ENCODE data around the gene PCSK4.
"Not testable (repeated sequence)": the region's sequence is repeated elsewhere in the genome, so short reads cannot be mapped to it uniquely, and the experiment has no call there.

Gene PCSK4

DNA sequence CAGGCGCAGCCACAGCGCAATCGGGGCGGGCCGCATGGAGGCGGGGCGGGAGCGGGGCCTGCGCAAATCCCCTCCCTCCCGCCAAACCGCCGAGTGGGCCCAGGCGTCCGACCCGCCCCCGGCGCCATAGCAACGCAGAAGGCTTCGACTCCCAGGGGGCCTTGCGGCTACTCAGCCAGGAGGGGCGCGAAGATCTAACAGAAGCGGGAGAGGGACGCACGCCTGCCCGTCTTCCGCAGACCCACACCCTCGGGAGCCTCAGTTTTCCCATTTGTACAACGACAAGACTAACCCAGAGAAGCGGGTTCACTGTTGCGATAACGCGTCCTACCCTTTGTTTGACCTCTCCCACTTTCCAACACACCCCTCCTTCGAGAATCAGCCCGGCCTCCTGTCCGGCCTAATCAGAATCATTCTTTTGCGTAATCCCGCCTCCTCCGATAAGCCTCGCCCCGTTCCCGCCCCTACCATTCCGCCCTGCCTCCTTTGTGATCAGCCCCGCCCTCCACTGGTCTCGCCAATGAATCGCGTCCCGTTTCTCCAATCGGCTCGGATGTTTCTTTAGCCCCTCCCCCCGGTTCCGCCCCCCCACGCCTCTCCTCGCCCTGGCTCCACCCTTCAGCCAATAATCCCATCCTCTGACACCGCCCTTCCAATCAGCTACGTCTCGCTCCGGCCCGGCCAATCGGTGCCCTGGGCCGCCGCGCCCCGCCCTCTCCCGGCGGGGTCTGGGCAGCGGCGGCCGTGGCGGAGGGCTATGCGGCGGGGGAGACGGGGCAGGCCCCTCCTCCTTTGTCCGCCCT is at the start of gene PCSK4:
Gene PCSK4 (minus strand): TSS at position 40 of the 803 bp plus-strand sequence. CDS start 4 bp downstream, at position 36.
- peak within 1 kb of the TSS; percentile 72 for H3K27ac ChIP-seq

GRCh38 chr19:1539749-1540148 is 49.6 kb upstream of the PCSK4 start:
- H3K27ac ChIP-seq = not testable (repeated sequence)

More for the DNA sequence above, at the start of gene PCSK4:
- TF ChIP-seq ZFX (IDR thresholded peaks at IDR 0.05) (no peak), CTCF (conservative IDR thresholded peaks at IDR 0.05) (no peak)

DNA sequence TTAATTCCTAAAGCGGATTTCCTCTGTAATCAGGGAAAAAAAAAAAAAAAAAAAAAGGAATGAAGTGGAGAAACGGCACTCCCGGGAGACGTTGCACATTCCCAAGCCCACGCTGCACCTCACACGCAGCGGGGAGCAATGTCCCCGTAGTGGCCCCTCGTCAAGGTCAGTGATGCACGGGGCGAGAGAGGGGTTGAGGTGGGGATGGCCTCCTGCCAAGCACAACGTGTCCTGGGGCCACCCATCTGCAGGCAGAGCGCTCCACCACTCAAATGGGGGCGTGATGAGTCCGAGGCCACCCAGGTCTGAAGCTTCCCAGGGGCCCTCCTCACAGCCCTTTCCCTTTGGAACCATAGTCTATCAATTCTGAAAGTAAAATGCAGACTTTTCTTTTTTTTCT is 48.8 kb upstream of the PCSK4 start:
- no peak overlapping the region for H3K27ac ChIP-seq
- TF ChIP-seq ZFX (IDR thresholded peaks at IDR 0.05) = no peak

GRCh38 chr19:1535699-1536098 is 45.5 kb upstream of the PCSK4 start:
- H3K27ac ChIP-seq = not testable (repeated sequence)

DNA sequence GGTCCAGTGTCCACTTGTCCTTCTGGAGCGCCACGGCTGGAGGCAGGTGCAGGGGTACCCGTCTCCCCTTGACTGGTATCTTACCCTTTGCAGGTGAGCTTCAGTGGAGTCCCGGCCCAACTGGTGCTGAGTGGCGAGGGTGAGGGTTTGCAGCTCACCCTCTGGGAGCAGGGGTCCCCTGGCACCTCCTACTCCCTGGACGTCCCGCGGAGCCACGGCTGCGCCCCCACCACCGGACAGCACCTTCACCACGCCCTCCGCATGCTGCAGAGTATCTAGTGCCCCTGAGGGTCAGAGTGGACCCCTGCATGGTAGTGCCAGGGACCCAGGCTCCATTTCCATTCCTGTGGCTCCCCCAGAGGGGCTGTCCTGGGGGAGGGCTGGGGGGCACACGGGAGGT is 44.8 kb upstream of the PCSK4 start:
- TF ChIP-seq CTCF (conservative IDR thresholded peaks at IDR 0.05) (no peak), ZFX (IDR thresholded peaks at IDR 0.05) (no peak)
- no peak overlapping the region for H3K27ac ChIP-seq

DNA sequence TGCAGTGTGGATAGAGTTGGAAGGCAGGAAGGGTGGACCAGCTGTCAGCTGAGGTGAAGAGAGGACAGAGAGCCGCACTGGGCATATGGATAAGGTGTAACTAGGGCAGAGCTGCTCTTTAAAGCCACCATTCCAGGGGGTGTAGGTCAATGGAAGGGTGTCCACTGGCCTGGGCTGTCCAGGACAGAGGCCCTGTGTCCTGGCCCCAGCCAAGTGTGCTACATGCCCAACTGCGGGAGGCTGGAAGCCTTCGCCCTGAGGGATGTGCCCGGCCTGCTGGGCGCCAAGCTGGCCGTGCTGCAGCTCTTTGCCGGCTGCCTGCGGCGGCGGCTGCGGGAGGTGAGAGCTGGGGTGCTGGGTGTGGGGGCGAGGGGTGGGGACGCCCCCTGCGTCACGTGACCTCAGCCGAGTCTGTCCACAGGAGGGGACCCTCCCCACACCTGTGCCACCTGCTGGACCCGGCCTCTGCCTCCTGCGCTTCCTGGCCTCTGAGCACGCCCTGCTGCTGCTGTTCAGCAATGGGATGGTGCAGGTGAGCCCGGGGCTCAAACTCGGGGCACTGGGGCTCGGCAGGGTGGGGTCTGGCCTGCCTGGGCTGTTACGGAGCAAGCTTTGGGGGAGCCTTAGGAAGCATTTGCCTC is 43.5 kb upstream of the PCSK4 start:
- TF ChIP-seq CTCF (conservative IDR thresholded peaks at IDR 0.05) (no peak), ZFX (IDR thresholded peaks at IDR 0.05) (no peak)
- H3K27ac ChIP-seq = no peak overlapping the region

DNA sequence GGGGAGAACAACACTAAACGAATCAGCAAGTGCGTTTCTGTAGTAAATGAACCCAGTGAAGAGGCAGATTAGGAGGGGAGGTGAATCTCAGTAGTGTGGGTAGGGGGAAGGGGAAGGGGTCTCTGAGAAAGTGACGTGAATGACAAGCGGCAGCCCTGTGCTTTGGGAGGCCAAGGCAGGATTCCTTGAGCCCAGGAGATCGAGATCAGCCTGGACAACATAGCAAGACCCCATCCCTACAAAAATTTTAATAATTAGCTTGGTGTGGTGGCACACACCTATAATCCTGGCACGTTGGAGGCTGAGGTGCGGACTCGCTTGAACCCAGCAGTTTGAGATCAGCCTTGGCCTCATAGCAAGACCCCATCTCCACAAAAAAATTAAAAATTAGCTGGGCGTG is 41.9 kb upstream of the PCSK4 start:
- TF ChIP-seq CTCF (conservative IDR thresholded peaks at IDR 0.05) (no peak), ZFX (IDR thresholded peaks at IDR 0.05) (no peak)
- H3K27ac ChIP-seq = no peak overlapping the region

DNA sequence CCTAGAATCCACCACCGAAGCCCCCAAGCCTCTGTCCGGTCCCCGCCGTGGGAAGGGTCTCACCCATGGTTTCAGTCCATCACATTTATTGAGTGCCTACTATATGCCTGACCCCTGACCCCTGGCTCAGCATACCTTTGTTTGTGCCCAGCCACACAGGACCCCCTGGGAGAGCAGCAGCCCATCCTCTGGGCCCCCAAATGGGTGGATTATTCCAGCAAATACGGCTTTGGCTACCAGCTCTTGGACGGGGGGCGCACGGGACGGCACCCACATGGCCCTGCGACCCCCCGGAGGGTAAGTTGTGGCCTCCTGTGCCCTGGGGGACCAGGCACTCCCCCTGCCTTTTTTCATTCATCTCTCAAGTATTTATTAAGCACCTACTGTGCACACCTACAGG is 41.4 kb upstream of the PCSK4 start:
- no peak overlapping the region for H3K27ac ChIP-seq
- TF ChIP-seq ZFX (IDR thresholded peaks at IDR 0.05) (no peak), CTCF (conservative IDR thresholded peaks at IDR 0.05) (no peak)

DNA sequence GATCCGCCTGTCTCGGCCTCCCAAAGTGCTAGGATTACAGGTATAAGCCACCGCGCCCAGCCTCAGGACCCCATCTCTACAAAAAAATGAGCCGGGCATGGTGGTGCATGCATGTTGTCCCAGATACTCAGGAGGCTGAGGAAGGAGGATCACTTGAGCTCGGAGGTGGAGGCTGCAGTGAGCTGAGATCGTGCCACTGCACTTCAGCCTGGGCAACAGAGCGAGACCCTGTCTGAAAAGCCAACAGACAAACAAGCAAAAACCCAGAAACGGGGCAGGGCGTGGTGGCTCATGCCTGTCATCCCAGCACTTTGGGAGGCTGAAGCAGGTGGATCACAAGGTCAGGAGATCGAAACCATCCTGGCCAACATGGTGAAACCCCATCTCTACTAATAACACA is 40.7 kb upstream of the PCSK4 start:
- not testable (repeated sequence) for H3K27ac ChIP-seq

All from C4-2B (cell line).